CD4-positive, alpha-beta T cell treated with Interleukin-17A for 4 hours (primary cell): ENCODE data around the gene MYO1F.
"Not testable (repeated sequence)": the region's sequence is repeated elsewhere in the genome, so short reads cannot be mapped to it uniquely, and the experiment has no call there.

Experiments used
- DNase-seq: peaks from one replicate; pipeline ENCODE4 v3.0.0-alpha.2; 2020; ENCODE audit warnings: mixed read lengths

The MYO1F gene

DNA sequence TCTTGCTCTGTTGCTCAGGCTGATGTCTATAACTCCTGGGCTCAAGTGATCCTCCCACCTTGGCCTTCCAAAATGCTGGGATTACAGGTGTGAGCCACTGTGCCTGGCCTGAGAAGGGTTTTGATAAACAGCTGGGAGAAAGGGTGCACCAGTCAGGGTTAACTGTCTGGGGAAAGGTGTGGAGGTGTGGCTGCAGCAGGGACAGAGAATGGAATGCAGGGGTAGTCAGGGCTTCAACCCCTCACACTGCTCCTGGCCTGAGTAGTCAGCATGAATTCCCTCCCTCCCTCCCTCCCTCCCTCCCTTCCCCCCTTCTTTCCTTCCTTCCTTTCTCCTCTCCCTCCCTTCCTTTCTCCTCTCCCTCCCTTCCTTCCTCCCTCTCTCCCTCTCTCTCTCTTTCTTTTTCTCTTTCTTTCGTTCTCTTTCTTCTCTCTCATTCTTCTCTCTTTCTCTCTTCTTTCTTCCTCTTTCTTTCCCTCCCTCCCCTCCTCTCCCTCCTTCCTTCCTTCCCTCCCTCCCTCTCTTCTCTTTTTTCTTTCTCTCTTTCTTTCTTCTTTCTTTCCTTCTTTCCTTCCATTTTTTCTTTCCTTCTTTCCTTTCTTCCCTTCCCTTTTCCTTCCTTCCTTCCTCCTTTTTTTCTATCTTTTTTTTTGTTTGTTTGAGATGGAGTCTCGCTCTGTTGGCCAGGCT, 16.0 kb downstream of the MYO1F start:
- DNase-seq, result no peak

DNA sequence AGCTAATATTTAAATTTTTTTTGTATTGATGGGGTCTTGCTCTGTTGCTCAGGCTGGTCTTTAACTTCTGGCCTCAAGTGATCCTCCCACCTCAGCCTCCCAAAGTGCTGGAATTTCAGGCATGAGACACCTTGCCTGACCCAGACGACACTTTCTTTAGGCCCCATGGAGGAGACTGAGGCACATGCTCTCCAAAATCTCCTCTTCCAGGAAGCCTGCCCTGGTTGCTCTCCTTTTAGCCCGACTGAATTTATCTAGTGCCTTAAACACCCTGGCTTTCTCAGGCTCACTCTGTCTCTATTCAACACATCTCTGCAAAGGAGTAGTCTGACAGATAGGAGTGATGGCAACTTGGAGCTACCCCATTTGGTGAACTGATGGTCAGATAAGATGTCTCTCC, 18.9 kb downstream of the MYO1F start:
- DNase-seq, result no peak

DNA sequence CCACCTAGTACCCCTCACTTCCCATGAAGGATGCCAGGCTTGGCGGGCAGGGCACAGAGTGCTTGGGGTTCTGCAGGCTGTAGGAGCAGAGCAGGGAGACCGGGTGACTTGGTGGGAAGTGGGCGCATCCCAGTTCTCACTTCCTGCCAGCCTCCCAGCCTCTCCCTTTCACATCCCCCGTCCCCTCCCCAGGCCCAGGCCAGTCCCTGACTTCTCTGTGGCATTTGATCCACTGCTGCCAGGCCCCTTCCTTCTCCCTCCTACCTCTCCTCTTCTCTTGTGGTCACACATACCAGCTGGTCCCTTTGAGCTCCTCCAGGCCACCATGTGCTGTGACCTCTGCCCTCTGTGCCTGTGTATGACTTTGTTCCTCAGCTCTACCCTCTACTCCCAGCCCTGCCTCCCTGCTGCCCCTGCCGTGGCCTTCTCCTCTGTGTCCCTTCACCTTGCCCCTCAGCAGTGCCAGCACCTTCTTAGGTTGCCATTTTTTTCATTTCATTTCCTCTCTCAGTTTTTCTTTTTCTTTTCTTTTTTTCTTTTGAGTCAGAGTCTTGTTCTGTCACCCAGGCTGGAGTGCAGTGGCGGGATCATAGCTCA, 19.5 kb downstream of the MYO1F start:
- no peak for DNase-seq

DNA sequence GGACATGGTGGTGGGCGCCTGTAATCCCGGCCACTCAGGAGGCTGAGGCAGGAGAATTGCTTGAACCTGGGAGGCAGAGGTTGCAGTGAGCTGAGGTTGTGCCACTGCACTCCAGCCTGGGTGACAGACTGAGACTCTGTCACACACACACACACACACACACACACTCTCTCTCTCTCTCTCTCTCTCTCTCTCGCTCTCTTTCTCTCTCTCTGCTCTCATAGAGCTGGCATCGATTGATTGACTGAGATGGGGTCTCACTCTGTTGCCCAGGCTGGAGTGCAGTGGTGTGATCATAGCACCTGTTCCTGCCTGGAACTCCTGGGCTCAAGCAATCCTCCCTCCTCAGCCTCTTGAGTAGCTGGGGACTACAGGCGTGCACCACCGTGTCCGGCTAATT, 23.5 kb downstream of the MYO1F start:
- not testable (repeated sequence) for DNase-seq

DNA sequence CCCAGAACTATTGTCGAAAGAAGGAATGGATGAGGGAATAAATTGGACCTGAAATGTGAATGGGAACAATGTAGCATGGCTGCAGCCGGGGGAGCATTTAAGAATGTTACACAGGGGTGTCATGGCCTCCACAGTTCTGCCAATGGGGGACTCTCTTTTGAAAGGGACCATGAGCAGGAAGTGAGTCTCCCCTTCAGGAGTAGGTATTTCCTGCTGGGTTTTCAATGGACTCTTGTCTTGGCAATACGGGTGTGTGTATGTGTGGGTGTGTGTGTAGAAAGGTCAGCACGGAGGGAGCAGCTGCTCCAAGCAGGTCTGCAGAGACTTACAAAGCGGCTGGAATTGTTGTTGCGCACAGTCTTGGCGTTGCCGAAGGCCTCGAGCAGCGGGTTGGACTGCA, 24.4 kb downstream of the MYO1F start:
- no peak for DNase-seq

DNA sequence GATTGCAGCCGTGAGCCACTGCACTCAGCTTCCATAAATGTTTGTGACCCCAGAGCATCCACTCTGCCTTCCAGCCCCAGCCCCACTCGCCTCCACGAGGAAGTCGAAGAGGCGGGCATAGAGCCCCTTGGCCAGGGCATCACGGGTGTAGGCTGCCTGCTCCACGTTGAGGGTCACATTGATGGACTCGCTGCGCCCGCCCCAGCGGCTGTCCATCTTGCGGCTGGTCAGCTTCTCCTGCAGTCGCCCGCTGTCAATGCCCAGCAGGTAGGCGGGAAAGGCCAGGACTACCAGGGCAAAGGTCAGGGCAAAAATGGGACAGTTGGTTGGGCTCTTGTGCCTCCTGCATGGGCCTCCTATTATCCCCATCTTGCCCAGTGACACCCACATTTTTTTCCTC, 27.2 kb downstream of the MYO1F start:
- no peak for DNase-seq

DNA sequence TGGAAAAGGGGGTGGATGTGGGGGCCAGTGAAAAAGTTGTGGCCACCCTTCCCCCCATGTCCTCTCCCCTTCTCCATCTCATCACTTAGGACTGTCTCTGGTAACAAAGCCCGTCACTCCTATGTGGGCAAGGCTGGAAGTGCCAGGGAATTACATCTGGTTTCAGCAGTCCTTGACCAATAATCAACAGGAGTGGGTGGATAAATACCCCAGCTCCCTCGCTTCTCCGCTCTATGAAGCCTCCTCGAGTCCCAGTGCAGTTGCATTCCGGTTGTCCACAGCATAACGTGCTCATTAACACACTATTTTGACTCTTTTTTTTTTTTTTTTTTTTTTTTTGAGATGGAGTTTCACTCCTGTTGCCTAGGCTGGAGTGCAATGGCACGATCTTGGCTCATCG, 31.5 kb downstream of the MYO1F start:
- no peak for DNase-seq

DNA sequence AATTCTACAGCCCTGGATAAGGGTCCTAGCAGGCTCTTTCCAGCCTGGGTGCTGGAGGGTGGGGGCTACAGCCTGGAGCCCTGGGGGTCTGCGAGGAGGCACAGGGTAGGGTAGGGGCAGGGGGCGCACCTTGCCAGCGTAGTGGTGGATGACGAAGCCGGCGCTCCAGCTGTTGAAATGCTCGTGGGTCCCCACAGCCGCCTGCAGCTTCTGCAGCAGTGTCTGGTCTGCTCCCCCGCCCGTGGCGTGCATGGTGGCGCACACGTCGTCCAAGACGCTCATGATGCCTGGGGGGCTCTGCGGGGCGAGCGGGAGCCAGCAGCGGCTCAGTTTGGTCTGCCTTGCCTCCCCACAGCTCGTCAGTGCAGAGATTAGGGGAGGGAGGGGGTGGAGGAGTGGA, 33.1 kb downstream of the MYO1F start:
- no peak for DNase-seq

DNA sequence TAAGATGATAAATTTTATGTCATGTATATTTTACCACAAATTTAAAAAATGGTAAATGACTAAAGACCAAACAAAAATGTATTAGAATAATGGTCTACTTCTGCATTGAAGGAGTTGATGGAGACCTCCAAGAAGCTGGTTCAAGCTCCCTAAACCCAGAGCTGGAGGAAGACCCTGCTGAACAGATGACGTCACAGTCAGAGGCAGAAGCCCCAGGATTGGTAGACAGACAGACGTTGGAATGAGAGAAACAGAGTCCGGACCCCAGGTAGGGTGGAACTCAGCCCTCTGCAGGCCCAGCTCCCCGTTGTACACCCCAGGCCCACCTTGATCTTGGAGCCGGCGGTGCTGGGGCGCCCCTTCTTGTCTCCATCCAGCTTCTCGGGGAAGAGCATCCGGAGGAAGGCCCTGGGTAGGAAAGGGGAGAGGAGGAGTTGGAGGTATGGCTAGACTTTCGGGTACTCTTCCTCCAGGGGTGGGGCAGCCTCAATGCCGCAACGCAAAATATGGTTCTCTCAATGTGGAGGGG, 37.6 kb downstream of the MYO1F start:
- no peak for DNase-seq

DNA sequence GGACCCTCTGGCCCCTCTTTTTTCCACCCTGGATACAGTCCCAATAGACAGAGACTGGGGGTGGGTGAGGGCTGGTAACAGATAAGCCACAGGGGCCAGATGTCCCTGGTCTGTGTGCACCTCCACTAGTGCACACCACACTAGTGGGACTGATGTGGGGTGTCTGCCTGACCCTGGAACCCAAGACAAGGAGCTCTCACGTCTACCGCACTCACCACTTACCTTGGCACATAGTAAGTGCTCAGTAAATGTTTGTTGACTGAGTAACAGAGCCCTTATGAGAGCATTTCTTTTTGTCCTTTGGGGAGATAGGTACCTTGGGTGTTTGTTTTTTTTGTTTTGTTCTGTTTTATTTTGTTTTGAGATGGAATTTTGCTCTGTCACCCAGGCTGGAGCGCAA, 40.1 kb downstream of the MYO1F start:
- no peak for DNase-seq

DNA sequence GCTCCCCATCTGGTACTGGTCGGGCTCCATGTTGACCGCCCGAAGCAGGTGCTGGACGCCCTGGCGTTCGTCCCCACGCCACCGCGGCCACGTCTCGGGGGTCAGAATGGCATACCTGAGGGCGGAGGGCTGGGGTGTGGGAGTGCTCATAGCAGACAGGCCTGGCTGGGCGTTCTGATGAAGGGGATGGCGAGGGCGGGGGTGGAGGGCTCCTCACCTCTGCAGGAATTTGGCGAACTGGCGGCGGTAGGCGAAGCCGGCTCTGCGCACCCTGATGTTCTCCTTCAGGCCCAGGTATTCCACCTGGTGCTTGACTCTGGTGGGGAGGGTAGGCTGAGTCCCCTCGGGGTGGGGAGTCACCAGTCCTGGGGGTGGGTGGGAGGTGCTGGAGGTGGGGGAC, 41.0 kb downstream of the MYO1F start:
- no peak for DNase-seq

DNA sequence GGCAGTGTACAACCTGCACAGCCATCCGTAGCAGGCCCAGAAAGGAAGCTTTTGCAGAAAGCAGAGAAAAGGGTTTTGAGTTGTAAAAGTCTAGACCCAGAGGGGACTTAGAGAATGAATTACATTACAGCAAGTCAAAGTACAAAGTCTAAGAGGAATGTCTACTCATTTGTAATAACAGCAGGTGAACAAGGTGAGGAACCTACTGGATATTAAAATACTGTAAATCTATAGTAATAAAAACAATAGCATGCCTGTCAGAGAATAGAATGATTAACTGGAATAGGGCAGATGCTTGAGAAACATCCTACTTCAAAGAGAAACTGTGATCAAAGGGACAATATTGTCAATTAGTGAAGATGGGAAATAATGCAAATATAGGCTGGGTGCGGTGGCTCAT, 45.0 kb downstream of the MYO1F start:
- no peak for DNase-seq

DNA sequence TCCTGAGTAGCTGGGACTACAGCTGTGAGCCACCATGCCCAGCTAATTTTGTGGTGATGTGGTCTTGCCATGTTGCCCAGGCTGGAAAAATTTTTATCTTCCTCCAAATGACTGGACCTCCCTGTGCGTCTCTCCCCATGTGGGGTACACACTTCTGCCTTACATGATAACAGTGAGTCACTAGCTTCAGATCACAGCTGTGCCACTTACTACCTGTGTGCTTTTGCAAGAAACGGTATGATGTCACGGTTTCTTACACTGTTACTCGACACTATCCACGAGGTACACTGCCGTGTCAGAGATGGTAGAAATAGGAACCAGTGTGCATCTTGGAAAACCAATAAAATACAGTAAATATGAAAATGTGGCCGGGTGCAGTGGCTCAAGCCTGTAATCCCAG, 45.8 kb downstream of the MYO1F start:
- no peak for DNase-seq

DNA sequence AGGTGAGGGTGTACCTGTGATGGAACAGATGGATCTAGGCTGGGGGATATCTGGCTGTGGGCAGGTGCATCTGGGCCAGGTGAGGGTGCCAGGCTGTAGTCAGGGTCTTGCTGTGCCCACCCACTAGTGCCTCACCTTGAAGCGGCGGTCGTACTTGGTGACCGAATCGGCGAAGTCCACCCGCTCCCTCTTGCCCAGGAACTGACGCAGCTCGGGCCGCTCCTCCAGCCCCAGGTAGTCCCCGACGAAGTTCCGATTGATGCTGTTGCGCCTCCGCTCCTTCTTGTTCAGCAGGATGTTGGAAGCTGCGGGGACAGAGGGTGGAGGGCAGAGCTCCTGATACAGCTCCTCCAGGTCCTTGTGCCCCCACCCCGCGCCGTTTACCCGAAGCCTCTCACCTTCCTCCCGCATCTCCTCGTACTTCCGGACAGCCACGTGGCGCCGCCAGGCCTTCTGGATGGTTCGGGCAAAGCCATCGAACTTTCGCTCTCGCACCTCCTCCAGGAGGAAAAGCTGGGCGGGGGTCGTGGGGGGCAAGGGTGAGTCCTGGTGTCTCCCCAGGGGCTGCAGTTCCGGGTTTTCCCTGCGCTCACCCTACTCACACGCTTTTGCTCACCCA, 47.1 kb downstream of the MYO1F start:
- DNase-seq, result no peak

DNA sequence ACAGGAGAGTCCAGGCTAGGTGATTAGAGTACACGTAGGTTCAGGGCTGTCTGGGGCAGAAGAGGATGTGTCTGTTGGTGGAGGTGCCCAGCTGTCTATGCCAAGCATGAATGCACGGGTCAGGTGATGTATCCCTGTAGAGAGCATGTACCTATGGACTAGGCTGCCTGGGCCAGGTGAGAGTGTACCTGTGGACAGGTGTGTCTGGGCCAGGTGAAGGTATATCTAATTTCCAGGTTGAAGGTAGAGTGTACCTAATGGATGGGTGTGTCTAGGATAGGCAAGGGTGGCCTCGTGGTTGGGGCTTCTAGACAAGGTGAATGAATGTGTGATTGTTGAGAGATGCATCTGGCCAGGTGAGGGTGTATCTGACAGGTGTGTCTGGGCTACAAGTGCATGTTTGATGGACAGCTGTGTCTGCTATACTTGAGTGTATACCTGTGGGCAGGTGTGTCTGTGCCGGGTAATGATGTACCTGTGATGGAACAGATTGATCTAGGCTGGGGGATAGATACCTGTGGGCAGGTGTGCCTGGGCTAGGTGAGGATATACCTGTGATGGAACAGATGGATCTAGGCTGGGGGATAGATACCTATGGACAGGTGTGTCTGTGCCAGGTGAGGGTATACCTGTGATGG, 47.8 kb downstream of the MYO1F start:
- no peak for DNase-seq

DNA sequence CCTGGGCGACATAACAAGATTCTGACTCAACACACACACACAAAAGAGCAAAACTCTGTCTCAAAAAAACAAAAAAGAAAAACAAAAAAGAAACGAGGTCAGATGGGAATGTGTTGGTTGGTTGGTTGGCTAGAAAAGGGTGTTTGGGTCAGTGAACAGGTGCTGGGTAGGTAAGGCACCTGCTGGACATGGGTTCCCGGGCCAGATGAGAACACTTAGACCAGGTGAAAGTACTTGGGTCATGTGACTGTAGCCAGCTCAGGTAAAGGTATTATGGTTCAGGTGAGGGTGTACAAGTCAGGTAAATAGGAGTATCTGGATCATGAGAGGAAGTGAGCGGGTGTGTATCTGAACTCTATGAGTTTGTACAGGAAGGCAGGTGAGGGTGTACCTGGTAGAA, 48.7 kb downstream of the MYO1F start:
- no peak for DNase-seq

DNA sequence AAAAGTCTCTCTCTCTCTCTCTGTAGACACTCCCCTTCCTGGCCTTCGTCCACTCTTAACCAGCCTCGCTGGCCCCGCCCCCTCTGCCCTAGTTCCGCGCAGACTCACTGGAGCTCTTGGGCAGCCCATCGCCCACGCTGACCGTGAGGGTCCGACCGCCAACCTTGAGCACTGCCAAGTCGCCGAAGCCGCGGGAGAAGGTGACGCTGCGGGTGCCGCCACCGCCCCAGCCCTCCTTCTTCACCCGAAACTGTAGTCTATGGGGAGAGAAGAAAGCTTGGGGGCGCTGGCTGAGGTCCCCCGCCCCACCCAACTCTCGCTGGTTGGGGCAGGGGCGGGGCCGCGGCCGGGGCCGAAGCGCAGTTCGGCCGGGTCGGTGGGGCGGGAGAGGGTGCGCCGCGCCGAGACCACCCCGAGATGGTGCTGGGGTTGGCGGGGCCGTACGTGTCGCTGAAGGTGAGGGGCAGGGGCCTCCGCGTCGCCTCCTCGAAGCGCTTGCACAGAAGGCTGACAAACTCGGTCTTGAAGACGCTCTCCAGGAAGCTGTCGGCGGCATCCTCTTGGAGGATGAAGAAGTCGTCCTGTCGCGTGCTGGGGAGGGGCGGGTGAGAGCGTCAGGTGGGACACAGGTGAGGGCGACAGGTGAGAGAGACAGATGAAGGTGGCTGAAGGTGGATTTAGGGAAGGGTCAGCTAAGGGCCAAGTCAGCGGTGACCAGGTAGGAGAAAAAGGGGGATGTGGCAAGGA, 50.7 kb downstream of the MYO1F start:
- no peak for DNase-seq

DNA sequence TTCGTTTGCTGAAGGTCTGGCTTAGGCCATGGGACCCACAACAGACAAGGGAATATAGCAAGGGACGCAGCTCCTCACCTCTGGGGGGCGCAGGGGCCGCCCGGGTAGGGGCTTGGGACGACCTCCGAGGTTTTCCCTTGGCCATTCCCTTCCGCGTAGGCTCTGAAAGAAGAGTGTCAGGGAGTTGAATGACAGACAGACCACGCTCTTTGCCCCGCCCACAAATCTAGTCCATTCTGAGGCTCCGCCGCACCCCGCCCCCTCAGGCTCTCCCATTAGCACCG, 51.9 kb downstream of the MYO1F start:
- DNase-seq, result no peak

DNA sequence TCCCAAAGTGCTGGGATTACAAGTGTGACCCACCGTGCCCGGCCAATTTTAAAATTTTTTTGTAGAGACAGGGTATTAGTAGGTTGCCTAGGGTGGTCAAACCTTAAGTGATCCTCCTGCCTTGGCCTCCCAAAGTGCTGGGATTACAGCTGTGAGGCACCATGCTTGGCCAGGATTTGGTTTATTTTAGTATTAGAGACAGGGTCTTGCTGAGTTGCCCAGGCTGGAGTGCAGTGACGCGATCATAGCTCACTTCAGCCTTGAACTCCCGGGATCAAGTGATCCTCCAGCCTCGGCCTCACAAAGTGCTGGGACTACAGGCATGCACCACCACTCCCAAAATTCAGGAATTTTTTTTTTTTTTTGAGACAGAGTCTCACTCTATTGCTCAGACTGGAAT, 57.9 kb downstream of the MYO1F start:
- no peak for DNase-seq

DNA sequence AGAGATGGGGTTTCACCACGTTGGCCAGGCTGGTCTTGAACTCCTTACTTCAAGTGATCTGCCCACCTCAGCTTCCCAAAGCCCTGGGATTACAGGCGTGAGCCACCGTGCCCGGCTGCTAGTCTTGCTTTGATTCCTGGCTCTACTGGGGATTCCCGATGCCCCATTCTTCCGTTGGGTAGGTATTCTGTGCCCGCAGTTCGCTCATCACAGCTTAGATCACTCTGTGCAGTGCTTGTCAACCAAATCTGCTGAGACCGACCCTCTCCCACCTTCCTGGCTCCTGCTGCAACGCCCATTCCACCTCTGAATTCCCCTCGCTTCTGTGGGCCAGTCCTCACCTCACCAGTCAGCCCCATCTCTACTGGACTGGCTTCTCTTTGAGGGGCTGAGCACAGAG, 58.7 kb downstream of the MYO1F start:
- DNase-seq, result peak; percentile 29

DNA sequence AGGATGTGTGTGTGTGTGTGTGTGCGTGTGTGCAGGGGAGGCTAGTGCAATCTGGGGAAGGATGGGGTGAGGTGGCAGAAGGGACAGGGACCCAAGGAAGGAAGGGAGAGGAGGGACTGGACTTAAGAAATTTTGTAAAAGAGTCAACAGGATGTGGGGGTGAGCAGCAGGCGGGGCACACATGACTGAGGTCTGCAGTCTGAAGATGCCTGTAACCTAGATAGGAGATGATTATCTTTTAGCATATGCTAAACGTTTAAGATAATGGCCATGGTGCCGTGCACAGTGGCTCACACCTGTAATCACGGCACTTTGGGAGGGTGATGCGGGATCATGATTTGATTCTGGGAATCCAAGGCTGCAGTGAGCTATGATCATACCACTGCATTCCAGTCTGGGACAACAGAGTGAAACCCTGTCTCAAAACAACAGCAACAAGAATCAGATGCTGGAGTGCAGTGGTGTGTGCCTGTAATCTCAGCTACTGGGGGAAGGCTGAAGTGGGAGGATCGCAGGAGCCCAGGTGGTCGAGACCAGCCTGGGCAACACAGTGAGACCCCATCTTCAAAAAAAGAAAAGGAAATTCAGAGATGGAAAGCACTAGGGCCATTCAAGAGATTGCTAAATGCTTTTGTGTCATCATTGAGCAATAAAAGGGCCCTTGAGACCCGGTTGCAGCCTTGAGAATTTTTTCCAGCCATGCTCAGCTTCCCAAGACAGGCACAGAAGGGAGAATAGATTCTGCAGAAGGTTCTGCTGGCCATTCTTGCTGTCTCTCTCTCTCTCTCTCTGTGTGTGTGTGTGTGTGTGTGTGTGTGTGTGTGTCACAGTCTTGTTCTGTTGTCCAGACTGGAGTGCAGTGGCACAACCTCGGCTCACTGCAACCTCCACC, 59.4 kb downstream of the MYO1F start:
- peak; percentile 77 for DNase-seq

DNA sequence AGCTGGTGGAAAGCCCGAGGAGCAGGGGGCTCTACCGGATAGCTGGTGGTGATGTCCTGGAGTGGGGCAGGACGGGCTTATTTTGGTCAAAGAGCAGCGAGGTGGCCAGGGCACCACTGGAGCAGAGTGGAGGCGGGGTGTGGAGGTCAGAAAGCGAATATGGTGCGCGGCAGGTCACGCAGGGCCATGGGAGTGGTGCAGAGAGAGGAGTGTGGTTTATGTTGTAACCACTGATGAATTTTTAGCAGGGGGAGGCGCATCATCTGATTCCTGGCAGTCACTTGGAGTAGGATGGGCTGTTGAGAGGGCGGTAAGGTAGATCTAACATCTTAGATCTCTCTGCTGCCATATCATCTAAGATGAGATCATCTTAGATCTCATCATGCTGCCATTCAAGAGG, 61.9 kb downstream of the MYO1F start:
- peak; percentile 69 for DNase-seq
